Naive B cell (primary cell): Measurements from ENCODE around the gene GRIN3A. TPM values are rescaled to one million over a fixed set of nuclear protein-coding genes. Genes with fewer than 3 reads are reported as not detected.
"Not testable (repeated sequence)": the region's sequence is repeated elsewhere in the genome, so short reads cannot be mapped to it uniquely, and the experiment has no call there.

ENCODE experiments used
- ATAC-seq, 2 donors: fragments of 150-1000 bp; cut with Tn5 transposase; 2 replicates each; pipeline ENCODE4 v1.10.0; 2021; ENCODE audit warnings: low read depth in 2 of 2, mild to moderate bottlenecking in 2 of 2, moderate library complexity in 2 of 2
- DNase-seq: peaks from one replicate; pipeline ENCODE4 v3.0.0; 2022
- H3K27ac Mint-ChIP-seq, 6 donors: one replicate each; pipeline ENCODE4 v1.8.0; 2020 to 2022; ENCODE audit warnings: mild to moderate bottlenecking in 6 of 6, mixed read lengths in 6 of 6, moderate library complexity in 5 of 6, inconsistent platforms in 2 of 6
- H3K27me3 Mint-ChIP-seq, 3 donors: one replicate each; pipeline ENCODE4 v1.8.0; 2021 to 2022; ENCODE audit warnings: mixed read lengths in 3 of 3, mild to moderate bottlenecking in 1 of 3
- H3K36me3 Mint-ChIP-seq, 2 donors: one replicate each; pipeline ENCODE4 v1.8.0; 2020 to 2022; ENCODE audit warnings: mixed read lengths in 2 of 2, inconsistent platforms in 1 of 2, mild to moderate bottlenecking in 1 of 2
- H3K4me1 Mint-ChIP-seq, 3 donors: one replicate each; pipeline ENCODE4 v1.8.0; 2020 to 2022; ENCODE audit warnings: mixed read lengths in 3 of 3, inconsistent platforms in 1 of 3, mild to moderate bottlenecking in 1 of 3, moderate library complexity in 1 of 3
- H3K4me3 Mint-ChIP-seq, 8 donors: one replicate each; pipeline ENCODE4 v1.8.0; 2020 to 2022; ENCODE audit warnings: mild to moderate bottlenecking in 8 of 8, mixed read lengths in 8 of 8, moderate library complexity in 8 of 8, inconsistent platforms in 2 of 8
- H3K9me3 Mint-ChIP-seq, 7 donors: one replicate each; pipeline ENCODE4 v1.8.0; 2020 to 2022; ENCODE audit warnings: mixed read lengths in 7 of 7, mild to moderate bottlenecking in 5 of 7, inconsistent platforms in 2 of 7, moderate library complexity in 1 of 7
- polyA plus RNA-seq, 6 donors: library from polyadenylated mRNA; unstranded; fragments of 300-500 nt; fragmentation: Illumina TruSeq; gene quantifications; one replicate each; pipeline ENCODE4 v1.2.3, GENCODE V29; 2021; ENCODE audit warnings: low read depth in 6 of 6

Gene GRIN3A
- polyA plus RNA-seq, 6 donors from 2014 or later, result 0.03 to 0.09 (median 0.07) TPM; not detected in 2

DNA sequence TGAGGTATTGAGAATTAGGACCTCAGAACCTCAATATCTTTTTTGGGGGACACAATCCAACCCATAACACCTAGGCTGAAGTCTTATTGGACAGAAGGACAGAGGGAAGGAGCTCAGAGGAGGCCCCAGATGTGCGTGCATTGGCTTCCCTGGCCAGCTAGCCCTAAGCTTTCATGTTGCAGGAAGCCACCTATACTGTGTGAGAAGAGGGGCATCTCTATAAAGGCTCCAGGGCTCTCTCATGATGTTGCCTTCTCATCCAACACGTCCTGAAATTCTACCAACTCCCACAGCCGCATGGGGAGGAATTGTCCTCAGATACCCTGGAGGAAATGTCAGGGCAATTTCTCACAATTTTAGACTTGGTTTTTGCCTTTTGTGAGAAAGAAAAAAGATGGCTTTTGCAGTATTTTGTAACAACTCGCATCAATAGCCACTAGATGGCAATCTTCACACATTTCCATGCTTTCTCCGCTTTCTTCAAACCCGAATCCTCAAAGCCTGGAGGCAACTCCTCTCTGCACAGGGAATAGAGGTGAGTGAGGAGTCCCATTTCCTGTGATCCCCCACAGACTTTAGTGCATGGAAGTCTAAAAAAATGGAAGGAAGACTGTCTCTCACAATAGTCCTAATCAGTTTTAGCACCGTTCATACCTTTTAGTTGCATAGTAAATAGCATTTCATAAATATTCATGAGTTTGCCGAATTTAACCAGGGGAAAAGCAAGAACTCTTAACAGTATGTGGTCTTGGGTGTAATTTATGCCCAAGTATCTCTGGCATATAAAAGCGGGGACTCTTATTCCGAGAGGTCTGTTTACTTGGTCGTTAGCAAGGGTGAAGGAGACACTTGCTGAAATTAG, 136.3 kb downstream of the GRIN3A start:
- Mint-ChIP-seq H3K4me1 (peaks cover 0 to 4% (median 0%) of the 10 kb centered on the region in 3 donors), H3K4me3 (peak overlapping the region in 3 of 8 donors; percentile 17 to 75 (median 26)), H3K9me3 (no peaks in the 10 kb centered on the region), H3K27ac (peak overlapping the region in 1 of 6 donors; percentile 51), H3K36me3 (no peaks in the 10 kb centered on the region), H3K27me3 (peaks cover 22 to 51% (median 26%) of the 10 kb centered on the region in 3 donors)
- ATAC-seq (no peak), DNase-seq (peak; percentile 12)

- Mint-ChIP-seq H3K27me3 (peaks cover 15 to 20% (median 19%) of the 10 kb centered on the region in 3 donors), H3K4me1 (no peaks in the 10 kb centered on the region)
- ATAC-seq, result no peak
Measured at GRCh38 chr9:101594796-101595195, 143.7 kb downstream of the GRIN3A start, which contains the start of gene PPP3R2. Gene PPP3R2, minus strand, starts transcription at chr9:101594969. Its CDS starts 48 bp downstream, at chr9:101594921.

DNA sequence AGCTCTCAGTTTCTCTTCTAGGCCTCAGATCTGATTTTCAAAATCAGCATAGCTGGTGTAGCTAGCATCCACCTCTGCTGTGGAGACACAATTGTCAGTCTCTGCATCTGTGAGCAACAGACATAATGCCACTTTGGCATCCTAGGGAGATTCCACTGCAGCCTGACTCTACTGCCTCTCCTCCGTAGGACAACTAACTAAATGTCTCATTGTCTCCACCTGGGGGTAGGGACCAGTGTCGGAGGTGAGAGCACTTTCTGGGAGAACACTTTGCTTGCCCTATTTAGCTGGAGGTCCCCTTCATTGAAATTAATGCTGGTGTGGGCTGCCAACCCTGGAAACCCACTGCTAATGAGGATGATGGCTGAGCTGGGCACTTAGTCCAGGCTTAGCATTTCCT, 145.1 kb downstream of the GRIN3A start:
- Mint-ChIP-seq H3K27ac (peak overlapping the region in 1 of 6 donors; percentile 44), H3K9me3 (peaks cover 0 to 2% (median 0%) of the 10 kb centered on the region in 7 donors), H3K4me1 (no peaks in the 10 kb centered on the region), H3K27me3 (peaks cover 15 to 20% (median 19%) of the 10 kb centered on the region in 3 donors), H3K36me3 (no peaks in the 10 kb centered on the region), H3K4me3 (no peak overlapping the region)
- no peak for DNase-seq
- ATAC-seq, result no peak

More at GRCh38 chr9:101594796-101595195, 143.7 kb downstream of the GRIN3A start, which contains the start of gene PPP3R2:
- no peak within 1 kb of the TSS for H3K27ac Mint-ChIP-seq
- H3K9me3 Mint-ChIP-seq, result peaks cover 0 to 2% (median 0%) of the 10 kb centered on the region in 7 donors
- no peak for DNase-seq
- no peak within 1 kb of the TSS for H3K4me3 Mint-ChIP-seq
- no peaks in the 10 kb centered on the region for H3K36me3 Mint-ChIP-seq

GRCh38 chr9:101592788-101593187, 145.7 kb downstream of the GRIN3A start:
- no peak for ATAC-seq
- Mint-ChIP-seq H3K9me3 (peaks cover 0 to 2% (median 0%) of the 10 kb centered on the region in 7 donors), H3K4me1 (no peaks in the 10 kb centered on the region), H3K36me3 (no peaks in the 10 kb centered on the region), H3K27ac (no peak overlapping the region), H3K27me3 (peaks cover 17 to 20% (median 19%) of the 10 kb centered on the region in 3 donors), H3K4me3 (no peak overlapping the region)
- no peak for DNase-seq

DNA sequence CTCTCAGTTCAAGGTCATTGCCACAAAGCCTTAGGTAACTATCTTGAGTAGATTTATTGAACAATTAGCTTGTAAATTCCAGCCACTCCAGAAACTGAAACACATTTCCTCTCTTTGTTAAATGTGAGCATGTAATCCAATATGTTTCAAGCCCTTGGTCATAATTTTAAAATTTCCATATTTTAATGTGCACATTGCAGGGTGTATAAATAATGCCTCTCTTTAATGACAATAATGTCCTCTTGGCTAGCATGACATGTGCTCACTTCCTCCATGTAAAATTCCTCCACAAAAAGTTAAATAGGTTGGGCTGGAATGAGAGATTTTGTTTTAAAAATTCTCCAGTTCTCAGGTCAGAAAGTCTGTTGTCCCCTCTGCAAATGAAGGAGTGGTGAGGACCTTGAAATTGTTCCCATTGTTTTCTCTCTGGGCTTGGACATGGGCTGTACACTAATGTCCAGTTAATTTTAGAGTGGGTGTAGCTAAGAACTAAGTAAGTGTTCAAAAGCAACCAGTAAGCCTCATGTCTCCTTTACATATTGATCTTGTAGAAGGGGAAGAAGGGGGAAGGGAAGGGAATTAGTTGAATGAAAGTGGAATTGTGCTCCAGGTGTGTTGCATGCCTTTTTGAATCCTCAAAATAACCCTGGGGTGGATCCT, 146.5 kb downstream of the GRIN3A start:
- peaks cover 14 to 19% (median 18%) of the 10 kb centered on the region in 3 donors for H3K27me3 Mint-ChIP-seq
- H3K36me3 Mint-ChIP-seq, result no peaks in the 10 kb centered on the region
- H3K27ac Mint-ChIP-seq, result no peak overlapping the region
- H3K9me3 Mint-ChIP-seq, result peaks cover 0 to 2% (median 0%) of the 10 kb centered on the region in 7 donors
- no peak for DNase-seq
- H3K4me1 Mint-ChIP-seq, result no peaks in the 10 kb centered on the region
- ATAC-seq, result no peak
- H3K4me3 Mint-ChIP-seq, result no peak overlapping the region

GRCh38 chr9:101590901-101591300, 147.5 kb downstream of the GRIN3A start:
- H3K27ac Mint-ChIP-seq, result no peak overlapping the region
- DNase-seq, result no peak
- H3K36me3 Mint-ChIP-seq, result no peaks in the 10 kb centered on the region
- peaks cover 0 to 3% (median 0%) of the 10 kb centered on the region in 7 donors for H3K9me3 Mint-ChIP-seq
- H3K27me3 Mint-ChIP-seq, result peaks cover 14 to 21% (median 18%) of the 10 kb centered on the region in 3 donors
- ATAC-seq, result no peak
- no peaks in the 10 kb centered on the region for H3K4me1 Mint-ChIP-seq
- H3K4me3 Mint-ChIP-seq, result no peak overlapping the region

GRCh38 chr9:101590074-101590473, 148.4 kb downstream of the GRIN3A start:
- not testable (repeated sequence) for H3K36me3 Mint-ChIP-seq, H3K4me3 Mint-ChIP-seq, H3K27ac Mint-ChIP-seq, H3K4me1 Mint-ChIP-seq, ATAC-seq, DNase-seq, H3K9me3 Mint-ChIP-seq
- peaks cover 14 to 25% (median 23%) of the 10 kb centered on the region in 3 donors for H3K27me3 Mint-ChIP-seq

DNA sequence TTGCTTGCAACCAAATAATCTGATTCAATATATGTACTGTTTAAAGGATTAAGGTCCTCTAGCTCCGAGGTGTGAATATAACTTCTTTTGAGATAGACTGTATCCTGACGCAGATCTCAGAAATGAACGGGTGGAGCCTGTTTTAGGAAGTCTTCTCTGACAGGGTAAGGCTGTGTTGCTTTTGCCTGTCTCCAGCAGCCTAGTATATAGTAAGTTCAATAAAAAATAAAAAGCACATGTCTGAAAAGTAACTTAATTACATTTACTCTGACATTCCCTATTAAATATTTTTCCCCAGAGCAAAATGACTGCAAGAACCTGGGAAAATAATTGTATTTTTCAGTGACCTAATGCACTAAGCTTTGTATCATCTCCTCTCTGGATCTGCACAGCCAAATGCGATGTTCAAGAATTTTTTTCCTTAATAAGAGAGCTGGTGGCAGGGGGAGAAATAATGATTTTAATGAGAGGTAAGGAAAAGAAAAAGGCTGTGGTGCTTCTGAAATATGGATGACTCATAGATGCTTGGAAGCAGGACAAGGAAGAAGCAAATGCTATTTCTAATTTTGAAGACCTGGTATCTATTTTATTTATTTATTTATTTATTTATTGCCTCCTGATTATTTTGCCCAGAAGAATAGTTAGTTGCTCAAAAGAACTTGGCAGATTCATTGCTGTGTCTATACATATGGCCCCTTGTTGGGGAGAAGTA, 151.0 kb downstream of the GRIN3A start:
- Mint-ChIP-seq H3K4me1 (no peaks in the 10 kb centered on the region), H3K36me3 (no peaks in the 10 kb centered on the region), H3K27ac (no peak overlapping the region), H3K27me3 (peaks cover 12 to 26% (median 21%) of the 10 kb centered on the region in 3 donors), H3K4me3 (no peak overlapping the region), H3K9me3 (peaks cover 0 to 6% (median 0%) of the 10 kb centered on the region in 7 donors)
- ATAC-seq (no peak), DNase-seq (no peak)

- Mint-ChIP-seq H3K9me3 (peaks cover 0 to 6% (median 0%) of the 10 kb centered on the region in 7 donors), H3K4me3 (no peak overlapping the region), H3K4me1 (no peaks in the 10 kb centered on the region), H3K27me3 (peaks cover 14 to 19% (median 15%) of the 10 kb centered on the region in 3 donors), H3K27ac (no peak overlapping the region), H3K36me3 (no peaks in the 10 kb centered on the region)
- ATAC-seq (no peak), DNase-seq (no peak)
Measured at GRCh38 chr9:101586651-101587050, 151.8 kb downstream of the GRIN3A start.

DNA sequence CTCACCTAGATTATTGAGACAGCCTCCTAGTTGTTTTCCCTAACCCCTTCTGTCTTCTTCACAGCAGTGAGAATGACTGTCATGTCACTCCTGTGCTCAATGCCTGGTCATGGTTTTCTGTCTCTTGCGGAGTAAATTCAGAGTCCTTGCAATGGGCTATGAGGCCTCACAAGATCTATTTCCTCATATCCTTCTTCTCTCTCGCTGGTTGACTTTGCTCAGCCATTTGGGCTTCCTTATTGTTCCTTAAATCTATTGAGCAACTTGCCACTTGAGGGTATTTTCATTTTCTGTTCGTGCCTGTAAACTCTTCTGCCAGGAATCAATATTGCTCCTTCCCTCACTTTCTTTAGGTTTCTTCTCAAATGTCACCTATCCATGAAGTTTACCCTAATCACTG, 152.7 kb downstream of the GRIN3A start:
- H3K36me3 Mint-ChIP-seq, result no peaks in the 10 kb centered on the region
- H3K4me1 Mint-ChIP-seq, result no peaks in the 10 kb centered on the region
- no peak overlapping the region for H3K27ac Mint-ChIP-seq
- DNase-seq, result no peak
- H3K9me3 Mint-ChIP-seq, result peaks cover 0 to 6% (median 0%) of the 10 kb centered on the region in 7 donors
- H3K27me3 Mint-ChIP-seq, result peaks cover 7 to 19% (median 15%) of the 10 kb centered on the region in 3 donors
- H3K4me3 Mint-ChIP-seq, result no peak overlapping the region
- no peak for ATAC-seq

DNA sequence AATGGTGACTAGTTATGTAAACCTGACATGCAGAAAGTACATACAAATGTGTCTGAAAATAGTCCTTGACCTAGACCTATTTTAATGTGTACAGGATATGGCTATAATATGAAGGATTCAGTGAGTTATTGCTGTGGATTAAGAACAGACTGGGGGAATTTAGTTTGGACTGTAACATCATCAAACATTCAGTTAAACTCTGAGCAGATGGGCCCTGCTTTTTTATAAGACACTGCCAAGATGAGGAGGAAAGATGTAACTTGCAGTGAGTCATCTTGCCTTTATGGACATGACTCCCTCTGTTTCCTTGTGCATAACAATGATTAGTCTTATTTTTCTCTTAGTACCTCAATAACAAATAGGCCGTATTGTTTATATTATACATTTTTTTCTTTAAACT, 155.9 kb downstream of the GRIN3A start:
- Mint-ChIP-seq H3K27ac (no peak overlapping the region), H3K9me3 (peaks cover 0 to 6% (median 0%) of the 10 kb centered on the region in 7 donors), H3K36me3 (no peaks in the 10 kb centered on the region), H3K4me1 (peaks cover 9 to 14% (median 9%) of the 10 kb centered on the region in 3 donors), H3K27me3 (peaks cover 3 to 19% (median 15%) of the 10 kb centered on the region in 3 donors), H3K4me3 (no peak overlapping the region)
- ATAC-seq, result no peak
- DNase-seq, result no peak

DNA sequence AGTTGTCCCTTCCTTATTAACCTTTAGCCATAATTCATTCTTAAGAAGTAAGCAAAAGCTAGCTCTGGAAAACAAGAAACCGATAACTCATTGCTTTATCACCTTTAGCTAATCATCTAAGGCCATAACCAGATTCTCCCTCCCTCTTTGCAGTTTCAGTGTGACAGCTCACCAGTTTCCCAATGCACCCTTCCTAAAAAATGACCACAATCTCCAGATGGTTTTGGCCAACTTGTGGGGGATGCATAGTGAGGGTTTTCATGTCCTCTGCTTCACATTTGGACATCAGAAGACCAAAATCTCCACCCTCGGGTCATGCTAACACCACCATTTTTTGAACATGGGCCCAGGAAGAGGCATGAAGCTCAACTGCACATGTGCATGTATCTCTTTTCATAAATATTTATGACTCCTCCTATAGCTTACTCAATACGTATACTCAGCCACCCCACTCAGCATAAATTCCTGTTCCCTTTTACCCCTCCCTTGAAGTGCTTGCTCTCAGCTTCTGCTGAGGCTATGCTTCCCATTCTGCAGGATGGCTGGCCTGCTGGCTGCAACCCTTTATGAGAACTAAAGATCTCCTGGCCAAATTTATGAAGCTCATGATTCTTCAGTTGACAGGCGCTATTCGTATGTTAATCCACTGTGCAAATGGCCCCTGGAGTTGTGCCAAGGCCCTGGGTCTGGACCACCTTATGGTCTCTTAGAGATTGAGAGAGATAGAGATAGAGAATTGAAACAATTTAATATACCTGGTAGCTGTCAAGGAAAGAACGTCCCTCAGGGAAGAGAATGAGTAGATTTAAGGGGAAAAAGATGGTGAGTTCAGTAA, 158.5 kb downstream of the GRIN3A start:
- no peak for ATAC-seq
- peaks cover 9 to 14% (median 9%) of the 10 kb centered on the region in 3 donors for H3K4me1 Mint-ChIP-seq

More for the DNA sequence above, 158.5 kb downstream of the GRIN3A start:
- Mint-ChIP-seq H3K27me3 (peaks cover 2 to 4% (median 3%) of the 10 kb centered on the region in 3 donors), H3K4me3 (no peak overlapping the region), H3K9me3 (no peaks in the 10 kb centered on the region), H3K27ac (no peak overlapping the region), H3K36me3 (no peaks in the 10 kb centered on the region)
- DNase-seq, result no peak
